Stimulated activated CD8-positive, alpha-beta memory T cell treated with anti-CD3 and anti-CD28 coated beads, Interleukin-15, amount 100 ng/mL, for 48 hours (primary cell): ENCODE results near the gene PDE9A.
"Not testable (repeated sequence)": the region's sequence is repeated elsewhere in the genome, so short reads cannot be mapped to it uniquely, and the experiment has no call there.

Source experiments
- DNase-seq, 2 donors: peaks; one replicate each; pipeline ENCODE4 v3.0.0-alpha.2; 2020; ENCODE audit warnings: low read depth in 2 of 2

The PDE9A gene

DNA sequence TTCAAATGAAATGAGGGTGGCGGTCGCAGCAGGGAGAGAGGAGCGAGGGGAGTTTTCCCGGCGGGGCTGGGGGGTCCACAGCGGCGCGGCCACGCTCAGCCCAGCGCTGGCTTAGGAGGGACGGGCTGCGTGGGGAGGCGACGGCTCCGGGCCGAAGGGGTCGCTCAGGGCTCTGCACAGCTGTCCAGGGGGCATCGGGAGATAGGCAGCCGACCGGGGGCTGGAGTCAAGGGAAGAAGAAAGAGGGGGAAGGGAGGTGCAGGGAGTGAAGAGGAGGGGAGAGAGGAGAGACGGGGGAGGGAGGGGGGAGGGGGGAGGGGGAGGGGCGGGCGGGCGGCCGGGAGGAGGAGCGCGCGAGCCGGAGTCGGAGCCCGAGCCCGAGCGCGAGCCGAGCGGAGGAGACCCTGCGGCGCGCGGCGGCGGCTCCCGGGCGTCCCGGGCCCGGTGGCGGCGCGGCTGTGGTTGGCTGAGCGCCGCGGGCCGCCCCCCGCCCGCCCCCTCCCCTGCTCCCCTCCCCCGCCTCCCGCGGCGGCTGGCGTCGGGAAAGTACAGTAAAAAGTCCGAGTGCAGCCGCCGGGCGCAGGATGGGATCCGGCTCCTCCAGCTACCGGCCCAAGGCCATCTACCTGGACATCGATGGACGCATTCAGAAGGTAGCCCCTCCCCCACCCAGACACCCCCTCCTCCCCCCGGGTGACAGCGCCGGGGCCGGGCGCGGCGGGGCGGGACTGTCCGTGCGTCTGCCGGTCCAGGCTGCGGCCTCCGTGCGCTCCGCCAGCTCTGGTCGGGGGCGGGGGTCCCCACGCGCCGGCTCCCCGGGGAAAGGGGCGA, at the start of gene PDE9A:
Gene PDE9A (plus strand): TSS at position 391 of the 831 bp plus-strand sequence. CDS start 194 bp downstream, at position 585.
- no peak for DNase-seq

GRCh38 chr21:42607102-42607501, 46.3 kb upstream of the PDE9A start:
- DNase-seq = no peak

DNA sequence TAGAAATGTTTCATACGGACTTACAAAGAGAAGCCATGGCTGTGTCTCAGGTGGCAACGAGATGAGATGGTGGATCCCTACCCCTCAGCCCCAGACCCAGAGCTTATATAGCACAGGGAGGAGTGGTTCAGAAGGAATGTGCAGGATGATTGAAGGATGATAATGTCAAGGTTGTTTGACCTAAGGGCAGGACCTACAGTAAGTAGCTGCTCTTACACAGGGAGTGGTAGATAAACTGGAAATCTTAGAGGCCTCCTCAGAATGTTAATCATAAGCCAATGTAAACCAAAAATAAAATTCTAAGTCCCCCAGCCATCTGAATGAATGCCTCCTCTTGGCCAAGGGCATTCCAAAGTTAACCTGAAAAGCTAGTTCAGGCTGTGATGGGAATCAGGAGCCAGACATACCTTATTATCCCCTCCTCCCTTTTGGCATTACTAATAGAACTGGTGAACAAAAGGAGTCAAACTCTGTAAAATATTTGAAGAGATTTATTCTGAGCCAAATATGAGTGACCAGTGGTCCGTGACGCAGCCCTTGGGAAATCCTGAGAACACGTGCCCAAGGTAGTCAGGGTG, 45.8 kb upstream of the PDE9A start:
- no peak for DNase-seq

DNA sequence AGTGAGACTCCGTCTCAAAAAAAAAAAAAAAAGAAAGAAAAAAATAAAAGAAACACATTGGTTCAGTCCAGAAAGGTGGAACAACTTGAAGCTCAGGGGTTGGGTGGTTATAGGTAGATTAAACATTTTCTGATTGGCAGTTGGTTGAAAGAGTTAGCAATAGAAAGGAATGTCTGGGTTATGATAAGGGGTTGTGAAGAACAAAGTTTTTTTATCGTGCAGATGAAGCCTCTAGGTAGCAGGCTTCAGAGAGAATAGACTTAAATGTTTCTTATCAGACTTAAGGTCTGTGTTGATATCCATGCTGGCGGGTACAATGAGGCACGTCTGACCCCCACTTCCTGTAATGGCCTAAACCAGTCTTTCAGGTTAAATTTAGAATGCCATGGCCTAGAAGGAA, 45.0 kb upstream of the PDE9A start:
- DNase-seq = no peak

- DNase-seq = peak; percentile 52 to 61
These were observed 43.6 kb upstream of the PDE9A start for GRCh38 chr21:42609811-42610210.

DNA sequence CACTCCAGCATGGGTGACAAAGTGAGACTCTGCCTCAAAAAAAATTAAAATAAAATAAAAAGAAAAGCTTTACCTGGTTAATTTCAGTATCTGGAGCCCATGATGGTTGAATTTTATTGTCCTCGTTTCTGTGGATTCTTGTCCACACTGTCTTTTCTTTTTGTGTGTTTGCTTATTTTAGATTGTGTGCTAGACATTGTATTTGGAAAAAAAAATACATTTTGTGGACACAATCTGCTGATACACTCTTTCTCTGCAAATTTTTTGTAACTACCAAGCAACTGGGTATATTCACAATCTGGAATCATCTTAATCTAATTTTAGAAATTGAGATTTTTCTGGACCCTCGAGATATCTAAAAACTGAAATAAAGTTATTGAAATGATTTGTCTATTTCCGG, 41.6 kb upstream of the PDE9A start:
- DNase-seq = no peak

DNA sequence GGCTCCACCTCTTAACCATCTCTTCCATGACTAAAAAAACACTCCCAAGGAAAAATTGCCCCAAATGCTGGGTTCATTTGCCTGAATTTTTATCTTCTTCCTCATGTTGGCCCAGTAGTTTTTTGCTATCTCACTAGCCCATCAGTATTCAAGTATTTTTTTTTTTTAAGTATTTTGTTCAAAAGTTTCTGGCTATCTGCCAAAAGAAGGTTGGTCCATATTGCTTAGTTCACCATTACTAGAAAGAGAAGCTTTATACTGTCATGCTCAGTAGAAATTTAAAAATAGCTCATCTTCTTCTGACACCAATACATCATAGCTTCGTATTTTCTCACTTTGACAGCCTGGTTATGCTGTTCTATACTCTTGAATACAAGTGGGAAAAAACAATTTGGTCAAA, 41.0 kb upstream of the PDE9A start:
- no peak for DNase-seq

DNA sequence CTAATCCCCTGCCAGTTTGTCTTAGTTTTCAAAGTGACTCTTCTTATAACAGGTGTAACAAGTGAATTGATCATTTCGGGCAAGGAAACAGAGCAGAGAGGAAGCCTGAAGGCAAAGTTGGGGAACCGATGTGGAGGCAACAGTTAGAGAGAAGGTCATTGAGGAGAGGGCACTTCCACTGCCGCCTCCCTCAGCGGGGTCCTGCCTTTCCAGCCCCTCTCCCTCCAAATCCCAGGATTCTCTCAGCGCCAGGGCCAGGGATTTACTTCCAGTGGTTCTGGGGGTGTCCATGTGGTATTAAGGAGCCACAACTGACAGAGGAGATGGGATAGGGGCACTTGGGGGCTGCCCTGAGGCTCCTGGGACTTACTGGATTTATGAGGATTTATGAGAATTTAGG, 39.7 kb upstream of the PDE9A start:
- DNase-seq = no peak

DNA sequence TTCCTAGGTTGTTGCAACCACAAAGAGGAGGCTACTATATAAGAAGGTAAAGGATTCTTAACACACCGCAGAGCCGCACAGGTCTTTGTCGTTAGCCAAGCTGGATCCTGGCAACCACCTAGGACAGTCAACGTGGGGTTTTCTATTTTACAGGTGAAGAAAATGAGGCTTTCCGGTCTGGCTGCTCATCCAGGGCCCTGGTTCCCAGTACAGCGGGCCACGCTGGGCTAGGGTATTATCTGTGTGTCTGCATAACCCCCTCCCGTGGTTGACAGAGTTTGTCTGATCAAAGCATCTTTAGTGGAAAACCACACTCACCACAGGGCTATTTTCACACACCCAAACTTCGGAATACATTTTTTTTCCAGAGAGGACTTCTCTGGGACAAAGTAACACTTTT, 39.0 kb upstream of the PDE9A start:
- DNase-seq = peak; percentile 15 to 35

GRCh38 chr21:42614811-42615351, 38.5 kb upstream of the PDE9A start:
- DNase-seq = peak; percentile 34 to 43

- DNase-seq = not testable (repeated sequence)
These were observed 38.0 kb upstream of the PDE9A start for GRCh38 chr21:42615377-42615776.

DNA sequence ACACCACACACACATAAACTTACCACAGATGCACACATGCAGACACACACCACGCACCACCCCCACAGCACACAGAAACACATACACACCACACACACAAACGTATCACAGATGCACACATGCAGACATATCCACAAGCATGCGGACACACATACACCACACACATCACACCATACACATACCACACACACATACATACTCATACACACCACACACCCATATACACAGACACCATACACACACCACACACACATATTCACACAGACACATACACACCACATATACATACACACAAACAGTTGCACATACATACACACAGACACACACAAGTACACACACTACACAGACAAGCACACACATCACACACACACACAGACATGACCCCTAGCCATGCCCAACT, 37.5 kb upstream of the PDE9A start:
- DNase-seq = no peak

- no peak for DNase-seq
These were observed 37.0 kb upstream of the PDE9A start for GRCh38 chr21:42616446-42616845.

DNA sequence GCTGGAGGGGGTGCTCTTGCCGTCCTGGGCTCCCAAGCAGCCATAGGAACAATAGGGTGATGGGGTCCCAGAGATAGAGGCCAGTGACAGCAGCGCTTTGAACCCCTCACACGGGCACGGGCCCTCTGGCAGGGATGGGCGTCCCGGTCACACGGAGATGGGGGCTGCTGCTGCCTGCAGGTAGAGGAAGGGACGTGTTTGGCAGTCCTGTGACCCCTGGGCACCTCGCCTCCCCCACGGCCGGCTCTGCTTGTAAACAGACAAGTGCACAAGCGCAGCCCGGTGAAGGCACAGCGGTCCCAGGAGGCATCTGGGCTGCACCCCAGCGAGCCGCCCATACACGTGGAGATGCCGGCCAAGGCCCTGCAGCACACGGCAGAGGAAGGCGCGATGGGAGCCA, 36.5 kb upstream of the PDE9A start:
- no peak for DNase-seq

- no peak for DNase-seq
These were observed 35.9 kb upstream of the PDE9A start for GRCh38 chr21:42617486-42617885.

DNA sequence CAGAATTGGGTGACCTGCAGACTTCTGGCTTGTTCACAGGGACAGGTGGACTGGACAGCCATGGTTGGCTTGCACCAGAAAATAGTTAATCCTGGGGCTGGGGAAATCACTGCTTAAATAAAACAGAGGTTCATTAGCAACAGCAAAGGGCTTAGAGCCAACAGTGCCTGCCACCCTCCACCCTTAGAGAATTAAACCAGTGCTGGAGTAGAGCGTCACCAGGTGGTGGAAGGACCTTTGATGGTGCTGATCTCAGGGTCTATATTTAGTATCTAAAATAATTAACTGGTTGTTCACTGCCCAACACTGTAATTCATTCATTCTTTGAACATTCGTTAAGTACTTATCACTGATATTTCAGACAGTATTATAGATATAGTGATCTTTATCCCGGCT, 34.7 kb upstream of the PDE9A start:
- DNase-seq = no peak

GRCh38 chr21:42619166-42619565, 34.3 kb upstream of the PDE9A start:
- DNase-seq = no peak

DNA sequence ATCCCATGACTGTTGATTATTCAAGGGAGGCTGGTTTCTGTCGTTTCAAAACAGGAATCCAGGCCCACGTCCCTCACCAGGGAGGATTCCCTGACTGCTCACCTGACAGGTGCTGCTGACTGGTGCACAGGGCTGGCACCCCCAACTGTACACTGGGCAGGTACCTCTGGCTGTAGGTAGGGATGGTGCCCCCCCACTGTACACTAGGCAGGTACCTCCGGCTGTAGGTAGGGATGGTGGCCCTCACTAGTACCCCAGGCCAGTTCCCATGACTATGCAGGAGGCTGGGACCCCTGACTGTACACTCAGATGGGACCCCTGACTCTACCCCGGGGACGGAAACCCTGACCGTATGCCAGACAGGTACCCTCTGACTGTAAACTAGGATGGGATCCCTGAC, 33.6 kb upstream of the PDE9A start:
- no peak for DNase-seq

- DNase-seq = no peak
These were observed 32.1 kb upstream of the PDE9A start for GRCh38 chr21:42621166-42621818.

DNA sequence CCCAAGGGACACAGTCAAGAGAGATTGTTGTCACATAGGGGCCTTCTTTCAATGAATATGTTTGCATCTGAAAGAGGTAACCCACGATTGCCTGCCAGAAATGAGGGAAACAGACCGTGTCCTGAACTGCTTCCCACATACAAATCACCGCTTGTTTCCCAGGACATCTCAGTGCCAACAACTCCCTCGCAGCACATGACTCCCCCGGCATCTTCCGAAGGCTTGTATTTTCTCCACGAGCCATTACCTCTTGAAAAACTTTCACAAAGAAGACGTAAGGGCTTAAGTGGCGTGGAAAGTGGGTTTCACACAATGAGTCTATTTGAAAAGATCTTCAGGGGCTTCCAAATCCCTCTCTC, 31.6 kb upstream of the PDE9A start:
- no peak for DNase-seq

GRCh38 chr21:42622284-42622683, 31.1 kb upstream of the PDE9A start:
- no peak for DNase-seq

- DNase-seq = no peak
These were observed 29.7 kb upstream of the PDE9A start for GRCh38 chr21:42623694-42624093.
